RWPE1 (cell line): ENCODE measurements around the gene XRCC1.

ENCODE experiments used
- CTCF ChIA-PET: fragments of 350-600 bp; sonication (Branson Sonifier 250); formaldehyde crosslinking; extraction: SDS; loops from one replicate; lab custom pipeline; 2021; lab: Yijun Ruan, JAX
- POLR2A ChIA-PET: fragments of 400-600 bp; formaldehyde crosslinking; extraction: SDS; loops from one replicate; lab custom pipeline; 2020; ENCODE audit warnings: antibody characterized with exemption; ENCODE audit not compliant: low non-redundant PET; lab: Yijun Ruan, JAX
- DNase-seq: peaks from one replicate; pipeline ENCODE4 v3.0.0; 2012; ENCODE audit warnings: low spot score
- H3K27ac ChIP-seq: fragments of 450-650 bp; 2 replicates; pipeline ENCODE4 v1.5.1; 2017
- CTCF ChIP-seq: fragments of 450-650 bp; conservative IDR thresholded peaks from 2 replicates; pipeline ENCODE4 v1.5.1; 2017; ENCODE audit warnings: low read depth, mild to moderate bottlenecking

XRCC1 gene

GRCh38 chr19:43541920-43542650 lies 33.2 kb downstream of the XRCC1 start:
- CTCF ChIA-PET: interaction anchor here (0.6 to 1.9 kb wide), 3 partner anchors 13 to 62 kb away, joined by 3 to 5 read pairs (median 3); no protein-coding TSS in a partner anchor
- POLR2A ChIA-PET: no interaction called here
- TF ChIP-seq CTCF: no peak
- no peak overlapping the region for H3K27ac ChIP-seq
- DNase-seq: no peak

- TF ChIP-seq CTCF: no peak
- ChIA-PET CTCF (no interaction called here), POLR2A (no interaction called here)
- DNase-seq: no peak
- no peak overlapping the region for H3K27ac ChIP-seq
Measured at GRCh38 chr19:43540381-43540780, 34.9 kb downstream of the XRCC1 start.

- POLR2A ChIA-PET: no interaction called here
- no peak overlapping the region for H3K27ac ChIP-seq
- TF ChIP-seq CTCF: no peak
- CTCF ChIA-PET: interaction anchor here (0.7 kb wide), 1 partner anchor 16 kb away, joined by 3 read pairs; no protein-coding TSS in a partner anchor
- DNase-seq: no peak
Measured at GRCh38 chr19:43538922-43539321, 36.4 kb downstream of the XRCC1 start.

- CTCF ChIA-PET: interaction anchor here (0.7 to 0.8 kb wide), 2 partner anchors 20 to 183 kb away, joined by 3 to 5 read pairs; no protein-coding TSS in a partner anchor
- TF ChIP-seq CTCF: no peak
Measured at GRCh38 chr19:43534816-43535761, 40.2 kb downstream of the XRCC1 start.

GRCh38 chr19:43534305-43534815 lies 41.0 kb downstream of the XRCC1 start:
- ChIA-PET POLR2A (no interaction called here), CTCF (interaction anchor here (0.6 to 0.8 kb wide), 2 partner anchors 10 to 21 kb away, joined by 5 read pairs; no protein-coding TSS in a partner anchor)
- no peak for DNase-seq
- no peak for TF ChIP-seq CTCF
- H3K27ac ChIP-seq: peak overlapping the region; percentile 98

More at GRCh38 chr19:43534816-43535761, 40.2 kb downstream of the XRCC1 start:
- H3K27ac ChIP-seq: peak overlapping the region; percentile 98
- POLR2A ChIA-PET: no interaction called here
- no peak for DNase-seq
